ENCODE results near the gene INTS14. TPM values are rescaled to one million over a fixed set of nuclear protein-coding genes. Genes with fewer than 3 reads are reported as not detected.

The INTS14 gene
- total and polyA plus RNA-seq, 4 donors = 12.0 to 26.4 (median 16.0) TPM

GRCh38 chr15:65598468-65598867 lies 12.5 kb downstream of the INTS14 start (continued):
- TF ChIP-seq TAF1 (conservative IDR thresholded peaks at IDR 0.05) = no peak

- WGBS = 80% methylated on average over 3 of the region's 3 CpGs
Measured at GRCh38 chr15:65595960-65596359, 15.0 kb downstream of the INTS14 start.

GRCh38 chr15:65587094-65587493 lies 23.8 kb downstream of the INTS14 start:
- Histone ChIP-seq H3K4me1 (ENCODE audit: control insufficient read depth in 4 of 4, insufficient read depth in 4 of 4, low read length in 3 of 4) (no peaks in the 10 kb centered on the region), H3K9ac (ENCODE audit: low read depth in 1 of 2, low read length in 2 of 2) (no peak overlapping the region), H3K27me3 (ENCODE audit: control insufficient read depth in 4 of 4, insufficient read depth in 4 of 4, low read length in 3 of 4) (no peaks in the 10 kb centered on the region), H3K4me3 (ENCODE audit: low read depth in 1 of 3, low read length in 3 of 3) (no peak overlapping the region), H3K36me3 (ENCODE audit: control insufficient read depth in 4 of 4, insufficient read depth in 3 of 4, low read depth in 1 of 4, low read length in 3 of 4) (peaks cover 9 to 67% (median 58%) of the 10 kb centered on the region in 4 donors), H3K9me3 (ENCODE audit: control insufficient read depth in 4 of 4, low read length in 3 of 4) (no peaks in the 10 kb centered on the region), H3K27ac (ENCODE audit: low read depth in 1 of 2, low read length in 2 of 2) (no peak overlapping the region)
- 98% methylated on average over 1 of the region's 1 CpG for WGBS
- no peak for TF ChIP-seq REST (IDR thresholded peaks at IDR 0.05)
- no peak for TF ChIP-seq CTCF (IDR thresholded peaks at IDR 0.05; ENCODE audit: low read depth, low read length, missing input control)
- TF ChIP-seq HNF4A (conservative IDR thresholded peaks at IDR 0.05) = no peak
- TF ChIP-seq GABPA (IDR thresholded peaks at IDR 0.05 in 1 of 2, conservative IDR thresholded peaks at IDR 0.05 in 1 of 2) = no peak
- TF ChIP-seq FOXA2 (IDR thresholded peaks at IDR 0.05) = no peak
- DNase-seq (ENCODE audit: low spot score) = no peak

More at GRCh38 chr15:65595960-65596359, 15.0 kb downstream of the INTS14 start:
- no peak for DNase-seq (ENCODE audit: low spot score)
- H3K9me3 ChIP-seq (ENCODE audit: control insufficient read depth in 4 of 4, low read length in 3 of 4) = no peaks in the 10 kb centered on the region
- H3K36me3 ChIP-seq (ENCODE audit: control insufficient read depth in 4 of 4, insufficient read depth in 3 of 4, low read depth in 1 of 4, low read length in 3 of 4) = peaks cover 13 to 56% (median 47%) of the 10 kb centered on the region in 4 donors
- H3K9ac ChIP-seq (ENCODE audit: low read depth in 1 of 2, low read length in 2 of 2) = no peak overlapping the region
- no peaks in the 10 kb centered on the region for H3K4me1 ChIP-seq (ENCODE audit: control insufficient read depth in 4 of 4, insufficient read depth in 4 of 4, low read length in 3 of 4)
- TF ChIP-seq RAD21 (IDR thresholded peaks at IDR 0.05) (peak; percentile 40 to 52), CTCF (IDR thresholded peaks at IDR 0.05; ENCODE audit: low read depth, low read length, missing input control) (peak; percentile 22), ZBTB33 (IDR thresholded peaks at IDR 0.05) (no peak)
- no peak overlapping the region for H3K4me3 ChIP-seq (ENCODE audit: low read depth in 1 of 3, low read length in 3 of 3)
- H3K27ac ChIP-seq (ENCODE audit: low read depth in 1 of 2, low read length in 2 of 2) = no peak overlapping the region
- H3K27me3 ChIP-seq (ENCODE audit: control insufficient read depth in 4 of 4, insufficient read depth in 4 of 4, low read length in 3 of 4) = no peaks in the 10 kb centered on the region

Data from liver (tissue), 9 donors.